OCI-LY3 (cell line): ENCODE results near the gene IL17REL.

Experiments used
- H2AFZ ChIP-seq: fragments of 200-600, 300-600 bp; shearing (Covaris generic); 2 replicates; pipeline ENCODE4 v1.6.0; 2014; ENCODE audit warnings: antibody characterized with exemption, low read depth, low read length
- H3K27ac ChIP-seq: fragments of 200-600, 300-600 bp; sonication (generic); 2 replicates; pipeline ENCODE4 v1.5.1; 2014; ENCODE audit warnings: mild to moderate bottlenecking, low read length, moderate library complexity, mixed read lengths
- H3K27me3 ChIP-seq: fragments of 200-600, 300-600 bp; sonication (generic); 2 replicates; pipeline ENCODE4 v1.6.1; 2014; ENCODE audit warnings: low read depth, low read length, mixed read lengths
- H3K36me3 ChIP-seq: fragments of 200-600, 300-600 bp; sonication (generic); replicated peaks from 2 replicates; pipeline ENCODE3; 2014; ENCODE audit warnings: low read depth, low read length, mixed read lengths
- H3K4me1 ChIP-seq: fragments of 300-600, 200-600 bp; sonication (generic); 2 replicates; pipeline ENCODE4 v1.6.1; 2014; ENCODE audit warnings: low read length, mixed read lengths
- H3K4me2 ChIP-seq: fragments of 200-600, 300-600 bp; sonication (generic); 2 replicates; pipeline ENCODE4 v1.6.1; 2014; ENCODE audit warnings: low read length, mixed read lengths
- H3K4me3 ChIP-seq: fragments of 300-600, 200-600 bp; sonication (generic); 2 replicates; pipeline ENCODE4 v1.5.1; 2014; ENCODE audit warnings: antibody characterized with exemption, mild to moderate bottlenecking, low read length, moderate library complexity
- H3K79me2 ChIP-seq: fragments of 300-600, 200-600 bp; shearing (Covaris generic); 2 replicates; pipeline ENCODE4 v1.6.1; 2014; ENCODE audit warnings: mild to moderate bottlenecking, low read length, mixed read lengths
- H3K9ac ChIP-seq: fragments of 300-600, 200-600 bp; shearing (Covaris generic); 2 replicates; pipeline ENCODE4 v1.6.0; 2014; ENCODE audit warnings: mild to moderate bottlenecking, low read length, moderate library complexity
- H3K9me3 ChIP-seq: fragments of 200-600, 300-600 bp; shearing (Covaris generic); 2 replicates; pipeline ENCODE4 v1.6.1; 2014; ENCODE audit warnings: low read length, mixed read lengths; ENCODE audit not compliant: insufficient read depth
- H4K20me1 ChIP-seq: fragments of 200-600, 300-600 bp; sonication (generic); 2 replicates; pipeline ENCODE4 v1.6.1; 2016; ENCODE audit warnings: low read length, mixed read lengths; ENCODE audit not compliant: insufficient read depth
- EZH2phosphoT487 ChIP-seq: fragments of 200-600 bp; shearing (Covaris generic); IDR thresholded peaks from 2 replicates; pipeline ENCODE4 v1.6.1; 2018; ENCODE audit warnings: antibody characterized with exemption, mixed run types, low read depth
- TF ChIP-seq, protein P1 (sequence below): fragments of 200-600, 300-600 bp; sonication (generic); IDR thresholded peaks from 2 replicates; pipeline ENCODE4 v1.5.1; 2014; ENCODE audit warnings: antibody characterized with exemption, low read length, low read depth

Gene IL17REL

GRCh38 chr22:49956914-49957825 lies 55.4 kb downstream of the IL17REL start:
- no peak overlapping the region for H2AFZ ChIP-seq
- no peak overlapping the region for H3K9ac ChIP-seq
- no peak overlapping the region for H3K4me3 ChIP-seq
- peaks cover 8% of the 10 kb centered on the region for H3K36me3 ChIP-seq
- TF ChIP-seq, protein P1, sequence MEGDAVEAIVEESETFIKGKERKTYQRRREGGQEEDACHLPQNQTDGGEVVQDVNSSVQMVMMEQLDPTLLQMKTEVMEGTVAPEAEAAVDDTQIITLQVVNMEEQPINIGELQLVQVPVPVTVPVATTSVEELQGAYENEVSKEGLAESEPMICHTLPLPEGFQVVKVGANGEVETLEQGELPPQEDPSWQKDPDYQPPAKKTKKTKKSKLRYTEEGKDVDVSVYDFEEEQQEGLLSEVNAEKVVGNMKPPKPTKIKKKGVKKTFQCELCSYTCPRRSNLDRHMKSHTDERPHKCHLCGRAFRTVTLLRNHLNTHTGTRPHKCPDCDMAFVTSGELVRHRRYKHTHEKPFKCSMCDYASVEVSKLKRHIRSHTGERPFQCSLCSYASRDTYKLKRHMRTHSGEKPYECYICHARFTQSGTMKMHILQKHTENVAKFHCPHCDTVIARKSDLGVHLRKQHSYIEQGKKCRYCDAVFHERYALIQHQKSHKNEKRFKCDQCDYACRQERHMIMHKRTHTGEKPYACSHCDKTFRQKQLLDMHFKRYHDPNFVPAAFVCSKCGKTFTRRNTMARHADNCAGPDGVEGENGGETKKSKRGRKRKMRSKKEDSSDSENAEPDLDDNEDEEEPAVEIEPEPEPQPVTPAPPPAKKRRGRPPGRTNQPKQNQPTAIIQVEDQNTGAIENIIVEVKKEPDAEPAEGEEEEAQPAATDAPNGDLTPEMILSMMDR = no peak
- TF ChIP-seq EZH2phosphoT487 = no peak
- H3K27me3 ChIP-seq = no peaks in the 10 kb centered on the region
- H3K9me3 ChIP-seq = no peaks in the 10 kb centered on the region
- H3K4me1 ChIP-seq = peaks cover 8% of the 10 kb centered on the region
- H4K20me1 ChIP-seq = peaks cover 5% of the 10 kb centered on the region; the same call in 1 of the 2 replicates
- H3K4me2 ChIP-seq = no peak overlapping the region
- H3K79me2 ChIP-seq = peaks cover 23% of the 10 kb centered on the region
- H3K27ac ChIP-seq = no peak overlapping the region

DNA sequence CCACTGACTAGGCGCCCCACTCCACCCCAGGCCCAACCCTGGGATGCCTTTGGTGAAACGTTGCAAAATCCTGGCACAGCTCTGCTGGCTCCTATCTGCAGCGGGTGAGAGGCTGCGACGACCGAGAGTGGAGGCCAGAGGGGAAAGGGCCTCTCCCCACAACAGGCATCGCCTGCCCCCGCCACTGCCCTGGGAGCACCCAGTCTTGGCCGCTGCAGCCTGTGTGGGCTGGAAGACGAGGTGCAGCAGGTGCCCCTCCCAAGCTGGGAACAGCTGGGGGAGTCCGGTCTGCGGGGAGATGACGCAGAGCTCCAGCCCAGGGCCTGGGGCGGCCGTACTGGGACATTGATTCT lies 56.2 kb downstream of the IL17REL start:
- Histone ChIP-seq H3K4me3 (no peak overlapping the region), H3K36me3 (peaks cover 1% of the 10 kb centered on the region), H3K27ac (no peak overlapping the region), H3K79me2 (peaks cover 16% of the 10 kb centered on the region), H2AFZ (no peak overlapping the region), H3K9me3 (no peaks in the 10 kb centered on the region), H3K27me3 (no peaks in the 10 kb centered on the region), H3K4me1 (peaks cover 9% of the 10 kb centered on the region), H3K4me2 (no peak overlapping the region), H3K9ac (no peak overlapping the region), H4K20me1 (no peaks in the 10 kb centered on the region)
- TF ChIP-seq, protein P1 = no peak
- no peak for TF ChIP-seq EZH2phosphoT487

- peaks cover 15% of the 10 kb centered on the region for H3K4me1 ChIP-seq
- no peak overlapping the region for H2AFZ ChIP-seq
- H3K9ac ChIP-seq = no peak overlapping the region
- no peaks in the 10 kb centered on the region for H3K9me3 ChIP-seq
- no peak overlapping the region for H3K4me2 ChIP-seq
- H3K79me2 ChIP-seq = peaks cover 10% of the 10 kb centered on the region; the same call in 1 of the 2 replicates
- TF ChIP-seq, protein P1 = no peak
- TF ChIP-seq EZH2phosphoT487 = no peak
- H3K27ac ChIP-seq = no peak overlapping the region
- H3K27me3 ChIP-seq = no peaks in the 10 kb centered on the region
- no peak overlapping the region for H3K4me3 ChIP-seq
- no peaks in the 10 kb centered on the region for H3K36me3 ChIP-seq
- H4K20me1 ChIP-seq = no peaks in the 10 kb centered on the region
Observed at GRCh38 chr22:49955581-49956417, 56.8 kb downstream of the IL17REL start.
